WI38 (cell line): ENCODE data around the gene CBR1.

Source experiments
- H3K4me3 ChIP-seq: 2 replicates; pipeline ENCODE4 v1.5.1; 2011; ENCODE audit warnings: low read depth, mild to moderate bottlenecking, control low read depth, low read length
- TF ChIP-seq, protein P1 (sequence below): IDR thresholded peaks from 2 replicates; pipeline ENCODE4 v1.5.1; 2012; ENCODE audit warnings: low read depth, mild to moderate bottlenecking, control low read depth, low read length

The CBR1 gene

DNA sequence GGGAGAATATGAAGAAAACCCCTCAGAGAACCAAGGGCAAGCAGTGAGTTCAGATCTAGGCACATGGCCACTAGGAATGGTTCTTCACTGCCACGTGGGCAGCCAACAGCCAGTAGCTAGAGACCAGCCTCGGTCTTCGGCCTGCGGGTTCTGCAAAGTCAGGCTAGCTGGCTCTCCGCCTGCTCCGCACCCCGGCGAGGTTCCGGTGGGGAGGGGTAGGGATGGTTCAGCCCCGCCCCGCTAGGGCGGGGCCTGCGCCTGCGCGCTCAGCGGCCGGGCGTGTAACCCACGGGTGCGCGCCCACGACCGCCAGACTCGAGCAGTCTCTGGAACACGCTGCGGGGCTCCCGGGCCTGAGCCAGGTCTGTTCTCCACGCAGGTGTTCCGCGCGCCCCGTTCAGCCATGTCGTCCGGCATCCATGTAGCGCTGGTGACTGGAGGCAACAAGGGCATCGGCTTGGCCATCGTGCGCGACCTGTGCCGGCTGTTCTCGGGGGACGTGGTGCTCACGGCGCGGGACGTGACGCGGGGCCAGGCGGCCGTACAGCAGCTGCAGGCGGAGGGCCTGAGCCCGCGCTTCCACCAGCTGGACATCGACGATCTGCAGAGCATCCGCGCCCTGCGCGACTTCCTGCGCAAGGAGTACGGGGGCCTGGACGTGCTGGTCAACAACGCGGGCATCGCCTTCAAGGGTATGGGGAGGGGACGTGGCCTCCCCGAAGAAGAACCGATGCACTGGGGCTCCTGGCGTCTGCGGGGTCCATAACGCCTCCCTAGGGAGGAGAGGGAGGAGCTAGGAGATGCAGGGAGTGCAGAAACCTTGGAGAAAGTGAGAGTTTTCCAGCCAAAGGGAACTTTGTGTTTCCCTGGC is at the start of gene CBR1:
TSS of gene CBR1 (plus strand) at position 312 of the 871 bp plus-strand sequence. CDS start at position 404, 92 bp downstream.
- TF ChIP-seq, protein P1, sequence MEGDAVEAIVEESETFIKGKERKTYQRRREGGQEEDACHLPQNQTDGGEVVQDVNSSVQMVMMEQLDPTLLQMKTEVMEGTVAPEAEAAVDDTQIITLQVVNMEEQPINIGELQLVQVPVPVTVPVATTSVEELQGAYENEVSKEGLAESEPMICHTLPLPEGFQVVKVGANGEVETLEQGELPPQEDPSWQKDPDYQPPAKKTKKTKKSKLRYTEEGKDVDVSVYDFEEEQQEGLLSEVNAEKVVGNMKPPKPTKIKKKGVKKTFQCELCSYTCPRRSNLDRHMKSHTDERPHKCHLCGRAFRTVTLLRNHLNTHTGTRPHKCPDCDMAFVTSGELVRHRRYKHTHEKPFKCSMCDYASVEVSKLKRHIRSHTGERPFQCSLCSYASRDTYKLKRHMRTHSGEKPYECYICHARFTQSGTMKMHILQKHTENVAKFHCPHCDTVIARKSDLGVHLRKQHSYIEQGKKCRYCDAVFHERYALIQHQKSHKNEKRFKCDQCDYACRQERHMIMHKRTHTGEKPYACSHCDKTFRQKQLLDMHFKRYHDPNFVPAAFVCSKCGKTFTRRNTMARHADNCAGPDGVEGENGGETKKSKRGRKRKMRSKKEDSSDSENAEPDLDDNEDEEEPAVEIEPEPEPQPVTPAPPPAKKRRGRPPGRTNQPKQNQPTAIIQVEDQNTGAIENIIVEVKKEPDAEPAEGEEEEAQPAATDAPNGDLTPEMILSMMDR = no peak
- peak within 1 kb of the TSS; percentile 87 for H3K4me3 ChIP-seq

DNA sequence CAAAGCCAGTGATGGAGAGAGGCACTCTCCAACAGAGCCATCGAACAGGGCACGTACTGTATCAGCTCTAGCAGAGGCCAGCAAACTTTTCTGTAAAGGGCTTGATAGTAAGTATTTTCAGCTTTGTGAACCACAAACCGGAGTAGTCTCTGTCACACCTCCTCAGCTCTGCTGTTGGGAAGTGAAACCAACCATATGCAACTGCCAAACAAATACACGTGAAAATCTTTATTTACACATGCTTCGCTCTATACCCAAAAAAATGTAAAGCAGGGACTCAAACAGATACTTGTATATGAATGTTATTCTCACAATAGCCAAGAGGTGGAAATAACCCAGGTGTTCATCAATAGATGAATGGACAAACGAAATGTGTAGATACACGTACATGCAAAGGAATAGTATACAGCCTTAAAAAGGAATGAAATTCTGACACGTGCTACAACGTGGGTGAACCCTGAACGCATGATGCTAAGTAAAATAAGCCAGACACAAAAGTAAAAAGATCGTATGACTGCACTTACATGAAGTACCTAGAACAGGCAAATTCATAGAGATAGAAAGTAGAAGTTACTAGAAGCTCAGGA is 48.5 kb upstream of the CBR1 start:
- no peak overlapping the region for H3K4me3 ChIP-seq
- TF ChIP-seq, protein P1 = no peak

DNA sequence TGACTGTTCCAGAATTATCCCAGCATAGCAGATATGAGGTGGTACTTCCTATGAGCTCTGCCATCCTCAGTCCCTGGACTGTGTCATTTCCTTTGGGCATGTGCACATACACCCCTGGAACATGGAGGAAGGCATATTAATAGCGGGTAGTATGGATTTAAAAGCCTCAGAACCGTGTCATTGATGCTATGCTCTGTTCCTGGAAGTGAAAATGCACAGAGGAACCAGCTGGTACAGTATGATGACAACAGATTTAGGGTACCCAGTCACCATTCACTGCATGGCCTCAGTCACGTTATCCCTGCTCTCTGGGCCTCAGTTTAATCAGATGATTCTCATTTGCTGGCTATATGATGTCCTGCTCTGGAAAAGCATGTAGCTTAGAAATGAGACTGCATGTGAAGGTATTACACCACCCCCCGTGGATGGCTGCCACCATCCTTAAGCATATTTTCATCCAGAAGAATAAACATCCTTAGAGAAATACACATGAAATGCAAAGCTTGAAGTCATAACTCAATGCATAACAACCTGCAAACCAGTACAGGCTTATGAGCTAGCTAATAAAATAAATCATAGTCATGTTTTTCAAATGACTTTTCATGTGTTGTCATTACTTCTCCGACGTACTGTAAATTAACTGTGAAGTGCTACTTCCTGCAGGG is 47.3 kb upstream of the CBR1 start:
- TF ChIP-seq, protein P1 = no peak
- no peak overlapping the region for H3K4me3 ChIP-seq

DNA sequence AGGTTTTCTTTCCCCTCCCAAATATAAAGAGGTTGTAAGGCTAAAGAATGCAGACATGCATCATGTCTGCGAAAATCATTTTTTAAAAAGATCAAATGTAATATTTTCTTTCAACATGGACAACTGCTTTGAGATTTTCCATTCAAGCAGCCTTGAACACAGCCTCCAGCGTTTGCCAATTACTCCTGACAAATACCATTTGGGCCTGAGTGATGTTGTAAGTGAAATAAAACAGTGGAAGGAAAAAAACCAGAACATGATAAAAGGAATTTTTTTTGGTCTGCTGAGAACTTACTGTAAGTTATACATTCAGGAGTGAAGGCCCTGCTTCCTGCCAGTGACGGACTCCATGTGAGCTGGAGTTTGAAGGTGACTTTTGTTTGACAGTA is 46.7 kb upstream of the CBR1 start:
- no peak overlapping the region for H3K4me3 ChIP-seq
- TF ChIP-seq, protein P1 = no peak

DNA sequence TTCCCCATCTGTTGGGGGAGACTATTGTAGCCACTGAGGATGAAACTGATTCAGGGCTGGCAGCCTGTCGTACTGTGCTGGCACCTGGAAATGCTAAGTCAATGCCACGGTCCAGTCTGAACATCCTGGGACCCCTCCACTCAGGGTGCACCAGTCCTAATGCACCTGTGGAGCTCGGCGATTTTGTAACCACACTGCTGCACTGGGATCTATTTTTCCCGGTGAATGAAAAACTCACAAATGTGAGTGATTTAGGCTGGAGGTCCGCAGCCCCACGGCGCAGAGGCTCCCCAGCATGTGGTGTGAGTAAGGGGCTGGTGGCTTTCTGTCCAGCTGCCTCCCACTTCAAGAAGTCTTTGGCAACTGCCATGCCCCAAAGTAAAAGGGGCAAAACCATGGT is 45.0 kb upstream of the CBR1 start:
- TF ChIP-seq, protein P1 = no peak
- no peak overlapping the region for H3K4me3 ChIP-seq

DNA sequence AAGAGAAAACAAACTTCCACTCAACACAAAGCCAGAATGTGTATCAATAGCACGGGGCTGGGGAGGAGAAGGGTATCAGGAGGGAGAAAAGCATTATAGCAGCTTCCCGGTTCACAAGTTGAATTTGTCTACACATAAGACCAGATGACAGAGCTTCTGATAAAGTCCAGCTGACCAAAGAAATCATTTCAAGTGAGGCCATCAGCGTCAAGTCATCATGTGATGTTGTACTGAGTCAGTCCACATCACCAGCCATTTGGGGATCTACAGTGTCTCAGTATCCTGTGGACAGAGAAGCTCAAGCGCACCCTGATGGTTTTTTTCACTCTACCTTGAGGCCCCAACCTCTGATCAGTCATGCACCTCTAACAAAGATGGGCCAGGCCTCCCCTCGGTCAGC is 42.5 kb upstream of the CBR1 start:
- TF ChIP-seq, protein P1 = no peak
- no peak overlapping the region for H3K4me3 ChIP-seq
